KOPT-K1 (cell line): ENCODE data around the gene SMOC2.

Experiments
- H3K27ac ChIP-seq: fragments of 200-600 bp; sonication (generic); 2 replicates; pipeline ENCODE4 v1.5.1; 2016; ENCODE audit warnings: antibody characterized with exemption, mild to moderate bottlenecking, low read depth, low read length; ENCODE audit not compliant: poor library complexity, severe bottlenecking
- H3K36me3 ChIP-seq: fragments of 200-600 bp; sonication (generic); 2 replicates; pipeline ENCODE4 v1.5.1; 2017; ENCODE audit warnings: antibody characterized with exemption, mild to moderate bottlenecking, low read length, moderate library complexity; ENCODE audit not compliant: insufficient read depth
- H3K9me3 ChIP-seq: fragments of 200-600 bp; sonication (generic); 2 replicates; pipeline ENCODE4 v1.5.1; 2017; ENCODE audit warnings: antibody characterized with exemption, low read length, mild to moderate bottlenecking; ENCODE audit not compliant: insufficient read depth, poor library complexity, severe bottlenecking

The SMOC2 gene

GRCh38 chr6:168583126-168583525, 142.1 kb downstream of the SMOC2 start:
- no peak overlapping the region for H3K27ac ChIP-seq
- H3K9me3 ChIP-seq: no peaks in the 10 kb centered on the region

DNA sequence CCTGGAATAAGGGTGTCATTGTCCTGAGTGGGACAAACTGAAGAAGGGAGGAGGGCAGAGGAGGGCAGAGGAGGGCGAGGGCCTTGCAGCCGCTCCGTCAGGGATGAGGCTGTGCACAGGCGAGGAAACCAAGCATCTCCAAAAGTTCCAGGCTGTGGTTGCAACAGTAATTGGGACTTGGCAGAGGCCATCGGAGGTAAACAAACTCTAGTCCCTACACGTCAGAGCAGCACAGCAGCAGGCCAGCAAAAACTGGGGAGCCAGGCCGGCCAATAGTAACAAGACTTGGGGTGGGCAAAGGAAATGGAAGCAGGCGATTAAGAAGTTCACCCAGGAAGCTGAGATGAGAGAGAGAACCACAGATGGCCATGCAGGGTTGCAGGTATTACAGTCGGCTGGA, 142.8 kb downstream of the SMOC2 start:
- no peaks in the 10 kb centered on the region for H3K36me3 ChIP-seq
- H3K9me3 ChIP-seq: peaks cover 4% of the 10 kb centered on the region
- H3K27ac ChIP-seq: no peak overlapping the region

More at GRCh38 chr6:168583126-168583525, 142.1 kb downstream of the SMOC2 start:
- H3K36me3 ChIP-seq: no peaks in the 10 kb centered on the region

- H3K36me3 ChIP-seq: no peaks in the 10 kb centered on the region
- H3K9me3 ChIP-seq: peaks cover 4% of the 10 kb centered on the region
Measured at GRCh38 chr6:168584249-168584648, 143.3 kb downstream of the SMOC2 start.

GRCh38 chr6:168584671-168585070, 143.7 kb downstream of the SMOC2 start:
- Histone ChIP-seq H3K9me3 (peaks cover 4% of the 10 kb centered on the region), H3K36me3 (no peaks in the 10 kb centered on the region), H3K27ac (no peak overlapping the region)

More at GRCh38 chr6:168584249-168584648, 143.3 kb downstream of the SMOC2 start:
- no peak overlapping the region for H3K27ac ChIP-seq

GRCh38 chr6:168585441-168585840, 144.5 kb downstream of the SMOC2 start:
- Histone ChIP-seq H3K36me3 (no peaks in the 10 kb centered on the region), H3K9me3 (peaks cover 4% of the 10 kb centered on the region), H3K27ac (no peak overlapping the region)

DNA sequence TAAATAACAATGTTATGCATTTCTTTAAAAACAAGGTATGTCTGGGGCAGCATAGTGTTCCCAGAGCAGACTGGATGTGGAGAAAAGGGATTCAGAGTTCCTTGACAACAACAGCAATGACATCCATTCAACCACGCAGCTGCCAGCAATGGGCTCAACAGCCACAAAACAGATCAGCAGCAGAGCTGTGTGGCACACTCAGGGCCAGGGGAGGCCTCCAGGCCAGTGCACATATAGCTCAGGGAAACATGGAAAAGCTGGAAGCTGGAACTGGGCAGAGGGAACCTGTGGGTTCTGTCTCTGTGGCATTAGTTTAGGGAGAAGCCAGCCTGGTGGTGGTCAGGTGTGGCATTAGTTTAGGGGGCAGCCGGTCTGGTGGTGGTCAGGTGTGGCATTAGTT, 148.3 kb downstream of the SMOC2 start:
- no peaks in the 10 kb centered on the region for H3K36me3 ChIP-seq
- H3K27ac ChIP-seq: no peak overlapping the region
- H3K9me3 ChIP-seq: peaks cover 4% of the 10 kb centered on the region

- H3K9me3 ChIP-seq: peaks cover 4% of the 10 kb centered on the region
Measured at GRCh38 chr6:168590406-168590805, 149.4 kb downstream of the SMOC2 start.

GRCh38 chr6:168596344-168596743, 155.4 kb downstream of the SMOC2 start:
- Histone ChIP-seq H3K36me3 (no peaks in the 10 kb centered on the region), H3K27ac (no peak overlapping the region), H3K9me3 (peaks cover 9% of the 10 kb centered on the region)

More at GRCh38 chr6:168590406-168590805, 149.4 kb downstream of the SMOC2 start:
- Histone ChIP-seq H3K27ac (no peak overlapping the region), H3K36me3 (no peaks in the 10 kb centered on the region)

DNA sequence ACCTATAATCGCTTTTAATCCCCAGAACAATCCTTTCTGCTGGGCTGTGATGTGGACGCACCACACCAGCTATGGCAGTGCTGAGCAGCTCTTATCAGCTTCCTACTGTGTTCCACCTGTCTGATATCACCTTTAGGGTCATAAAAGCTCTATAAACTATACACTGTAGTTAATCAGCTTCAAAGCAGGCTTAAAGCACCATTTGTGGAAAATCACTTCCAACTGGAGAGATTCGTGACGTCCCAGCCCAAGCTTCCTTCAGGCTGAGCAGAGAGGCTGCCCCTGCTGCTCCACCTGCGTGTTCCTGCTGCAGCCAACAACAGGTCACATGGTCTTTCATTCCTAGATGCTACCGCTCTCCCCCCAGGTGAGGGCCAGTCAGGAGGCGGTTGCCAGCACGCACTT, 156.5 kb downstream of the SMOC2 start:
- H3K36me3 ChIP-seq: no peaks in the 10 kb centered on the region
- H3K9me3 ChIP-seq: peaks cover 9% of the 10 kb centered on the region
- no peak overlapping the region for H3K27ac ChIP-seq

- H3K36me3 ChIP-seq: no peaks in the 10 kb centered on the region
- no peak overlapping the region for H3K27ac ChIP-seq
- peaks cover 9% of the 10 kb centered on the region for H3K9me3 ChIP-seq
Measured at GRCh38 chr6:168598251-168599117, 157.5 kb downstream of the SMOC2 start.

GRCh38 chr6:168599118-168599494, 158.1 kb downstream of the SMOC2 start:
- Histone ChIP-seq H3K9me3 (peaks cover 9% of the 10 kb centered on the region), H3K36me3 (no peaks in the 10 kb centered on the region), H3K27ac (no peak overlapping the region)

DNA sequence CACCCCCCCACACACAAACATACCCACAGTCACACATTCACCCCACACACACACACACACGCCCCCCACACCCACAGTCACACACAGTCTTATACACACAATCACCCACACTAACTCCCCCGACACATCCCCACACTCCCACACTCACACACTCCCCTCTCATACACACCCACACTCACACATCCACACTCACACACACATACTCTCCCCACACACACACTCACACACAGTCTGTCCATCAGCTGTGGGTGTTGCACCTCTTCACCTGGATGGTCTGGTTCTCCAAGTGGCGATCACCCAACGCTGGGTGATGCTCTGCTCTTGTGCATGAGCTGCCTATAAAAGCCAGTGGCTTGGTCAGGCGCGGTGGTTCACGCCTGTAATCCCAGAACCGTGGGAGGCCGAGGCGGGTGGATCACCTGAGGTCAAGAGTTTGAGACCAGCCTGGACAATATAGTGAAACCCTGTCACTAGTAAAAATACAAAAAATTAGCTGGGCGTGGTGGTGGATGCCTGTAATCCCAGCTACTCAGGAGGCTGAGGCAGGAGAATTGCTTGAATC, 158.9 kb downstream of the SMOC2 start:
- Histone ChIP-seq H3K36me3 (no peaks in the 10 kb centered on the region), H3K9me3 (peaks cover 9% of the 10 kb centered on the region)

DNA sequence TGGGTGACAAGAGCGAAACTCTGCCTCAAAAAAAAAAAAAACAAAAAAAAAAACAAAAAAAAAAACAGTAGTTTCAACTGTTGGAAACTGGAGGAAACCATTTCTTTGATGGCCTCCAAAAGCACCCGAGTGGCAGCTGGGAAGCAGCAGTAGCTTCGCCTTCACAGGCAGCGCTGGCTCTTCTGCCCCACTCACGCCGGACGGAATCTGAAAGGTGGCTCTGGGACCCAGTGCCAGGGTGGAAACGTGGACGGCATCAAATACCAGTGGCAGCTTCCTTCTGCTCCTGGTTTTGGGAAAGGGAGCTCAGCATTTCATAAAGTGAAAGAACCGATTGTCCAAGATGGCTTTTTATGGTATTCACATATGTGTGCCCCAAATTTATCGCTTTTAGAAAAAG, 159.4 kb downstream of the SMOC2 start:
- H3K27ac ChIP-seq: no peak overlapping the region
- H3K36me3 ChIP-seq: no peaks in the 10 kb centered on the region
- H3K9me3 ChIP-seq: peaks cover 9% of the 10 kb centered on the region

More for the DNA sequence above, 158.9 kb downstream of the SMOC2 start:
- H3K27ac ChIP-seq: no peak overlapping the region

GRCh38 chr6:168601111-168601510, 160.1 kb downstream of the SMOC2 start:
- Histone ChIP-seq H3K27ac (no peak overlapping the region), H3K9me3 (peaks cover 9% of the 10 kb centered on the region), H3K36me3 (no peaks in the 10 kb centered on the region)

- no peak overlapping the region for H3K27ac ChIP-seq
- no peaks in the 10 kb centered on the region for H3K36me3 ChIP-seq
- H3K9me3 ChIP-seq: peaks cover 9% of the 10 kb centered on the region
Measured at GRCh38 chr6:168601546-168601945, 160.6 kb downstream of the SMOC2 start.

GRCh38 chr6:168602576-168602975, 161.6 kb downstream of the SMOC2 start:
- Histone ChIP-seq H3K9me3 (peaks cover 9% of the 10 kb centered on the region), H3K36me3 (no peaks in the 10 kb centered on the region), H3K27ac (no peak overlapping the region)
